ENCODE data around the gene GRIK1.
"Not testable (repeated sequence)": the region's sequence is repeated elsewhere in the genome, so short reads cannot be mapped to it uniquely, and the experiment has no call there.

GRIK1 gene

GRCh38 chr21:29939924-29940275, at the start of gene GRIK1:
Gene GRIK1 (minus strand): TSS chr21:29939996.
- DNase-seq (ENCODE audit: low read depth in 1 of 2, low spot score in 1 of 2) = no peak

GRCh38 chr21:29987762-29988161, 48.0 kb upstream of the GRIK1 start:
- DNase-seq (ENCODE audit: low read depth in 1 of 2, low spot score in 1 of 2) = no peak

GRCh38 chr21:29985866-29986265, 46.1 kb upstream of the GRIK1 start:
- no peak for DNase-seq (ENCODE audit: low read depth in 1 of 2, low spot score in 1 of 2)

- DNase-seq (ENCODE audit: low read depth in 1 of 2, low spot score in 1 of 2) = no peak
Measured at GRCh38 chr21:29979043-29979442, 39.2 kb upstream of the GRIK1 start.

GRCh38 chr21:29975776-29976175, 36.0 kb upstream of the GRIK1 start:
- DNase-seq (ENCODE audit: low read depth in 1 of 2, low spot score in 1 of 2) = no peak

- DNase-seq (ENCODE audit: low read depth in 1 of 2, low spot score in 1 of 2) = no peak
Measured at GRCh38 chr21:29973258-29973657, 33.5 kb upstream of the GRIK1 start.

GRCh38 chr21:29961291-29962027, 21.7 kb upstream of the GRIK1 start:
- DNase-seq (ENCODE audit: low read depth in 1 of 2, low spot score in 1 of 2) = no peak

- no peak for DNase-seq (ENCODE audit: low read depth in 1 of 2, low spot score in 1 of 2)
Measured at GRCh38 chr21:29958551-29958950, 18.8 kb upstream of the GRIK1 start.

GRCh38 chr21:29958035-29958434, 18.2 kb upstream of the GRIK1 start:
- DNase-seq (ENCODE audit: low read depth in 1 of 2, low spot score in 1 of 2) = not testable (repeated sequence)

GRCh38 chr21:29953690-29954089, 13.9 kb upstream of the GRIK1 start:
- no peak for DNase-seq (ENCODE audit: low read depth in 1 of 2, low spot score in 1 of 2)

GRCh38 chr21:29953072-29953471, 13.3 kb upstream of the GRIK1 start:
- DNase-seq (ENCODE audit: low read depth in 1 of 2, low spot score in 1 of 2) = no peak

GRCh38 chr21:29951911-29952310, 12.1 kb upstream of the GRIK1 start:
- DNase-seq (ENCODE audit: low read depth in 1 of 2, low spot score in 1 of 2) = no peak

GRCh38 chr21:29949991-29950390, 10.2 kb upstream of the GRIK1 start:
- no peak for DNase-seq (ENCODE audit: low read depth in 1 of 2, low spot score in 1 of 2)

- no peak for DNase-seq (ENCODE audit: low read depth in 1 of 2, low spot score in 1 of 2)
Measured at GRCh38 chr21:29947119-29947518, 7.3 kb upstream of the GRIK1 start.

- DNase-seq (ENCODE audit: low read depth in 1 of 2, low spot score in 1 of 2) = no peak
Measured at GRCh38 chr21:29943885-29944284, 4.1 kb upstream of the GRIK1 start.

- DNase-seq (ENCODE audit: low read depth in 1 of 2, low spot score in 1 of 2) = no peak
Measured at GRCh38 chr21:29942034-29942433, 2.2 kb upstream of the GRIK1 start.

- no peak for DNase-seq (ENCODE audit: low read depth in 1 of 2, low spot score in 1 of 2)
Measured at GRCh38 chr21:29940991-29941390, 1.2 kb upstream of the GRIK1 start.

- DNase-seq (ENCODE audit: low read depth in 1 of 2, low spot score in 1 of 2) = no peak
Measured at GRCh38 chr21:29940361-29940760, 565 bp upstream of the GRIK1 start.

- DNase-seq (ENCODE audit: low read depth in 1 of 2, low spot score in 1 of 2) = no peak
Measured at GRCh38 chr21:29939104-29939923, 482 bp downstream of the GRIK1 start.

- DNase-seq (ENCODE audit: low read depth in 1 of 2, low spot score in 1 of 2) = no peak
Measured at GRCh38 chr21:29938776-29939103, 1.1 kb downstream of the GRIK1 start.

GRCh38 chr21:29933088-29933487, 6.7 kb downstream of the GRIK1 start:
- DNase-seq (ENCODE audit: low read depth in 1 of 2, low spot score in 1 of 2) = no peak

GRCh38 chr21:29928537-29928936, 11.3 kb downstream of the GRIK1 start:
- no peak for DNase-seq (ENCODE audit: low read depth in 1 of 2, low spot score in 1 of 2)

GRCh38 chr21:29920938-29921337, 18.9 kb downstream of the GRIK1 start:
- DNase-seq (ENCODE audit: low read depth in 1 of 2, low spot score in 1 of 2) = no peak
